GM04504 (cell line): ENCODE data around the gene SIMC1.

Experiments
- DNase-seq: peaks from one replicate; pipeline ENCODE4 v3.0.0-alpha.2; 2012; ENCODE audit warnings: low read depth

The SIMC1 gene

GRCh38 chr5:176388444-176389134, 150.4 kb downstream of the SIMC1 start, which contains the start of the genes HIGD2A and NOP16:
HIGD2A (plus strand) TSS chr5:176388751; CDS start chr5:176388820, 69 bp downstream.
NOP16 (minus strand) TSS chr5:176388598; CDS start chr5:176388539, 59 bp downstream.
- peak; percentile 98 for DNase-seq

- DNase-seq = no peak
These were observed 151.2 kb downstream of the SIMC1 start for GRCh38 chr5:176389135-176390123.

- DNase-seq = no peak
These were observed 153.3 kb downstream of the SIMC1 start for GRCh38 chr5:176391479-176391878.

- no peak for DNase-seq
These were observed 153.8 kb downstream of the SIMC1 start for GRCh38 chr5:176391999-176392398.

- no peak for DNase-seq
These were observed 154.3 kb downstream of the SIMC1 start for GRCh38 chr5:176392526-176392925.

- DNase-seq = no peak
These were observed 155.9 kb downstream of the SIMC1 start for GRCh38 chr5:176394096-176394495.

GRCh38 chr5:176394881-176395675, 156.9 kb downstream of the SIMC1 start:
- DNase-seq = no peak
